ENCODE data around the gene ABHD17A.
"Not testable (repeated sequence)": the region's sequence is repeated elsewhere in the genome, so short reads cannot be mapped to it uniquely, and the experiment has no call there.

The ABHD17A gene

DNA sequence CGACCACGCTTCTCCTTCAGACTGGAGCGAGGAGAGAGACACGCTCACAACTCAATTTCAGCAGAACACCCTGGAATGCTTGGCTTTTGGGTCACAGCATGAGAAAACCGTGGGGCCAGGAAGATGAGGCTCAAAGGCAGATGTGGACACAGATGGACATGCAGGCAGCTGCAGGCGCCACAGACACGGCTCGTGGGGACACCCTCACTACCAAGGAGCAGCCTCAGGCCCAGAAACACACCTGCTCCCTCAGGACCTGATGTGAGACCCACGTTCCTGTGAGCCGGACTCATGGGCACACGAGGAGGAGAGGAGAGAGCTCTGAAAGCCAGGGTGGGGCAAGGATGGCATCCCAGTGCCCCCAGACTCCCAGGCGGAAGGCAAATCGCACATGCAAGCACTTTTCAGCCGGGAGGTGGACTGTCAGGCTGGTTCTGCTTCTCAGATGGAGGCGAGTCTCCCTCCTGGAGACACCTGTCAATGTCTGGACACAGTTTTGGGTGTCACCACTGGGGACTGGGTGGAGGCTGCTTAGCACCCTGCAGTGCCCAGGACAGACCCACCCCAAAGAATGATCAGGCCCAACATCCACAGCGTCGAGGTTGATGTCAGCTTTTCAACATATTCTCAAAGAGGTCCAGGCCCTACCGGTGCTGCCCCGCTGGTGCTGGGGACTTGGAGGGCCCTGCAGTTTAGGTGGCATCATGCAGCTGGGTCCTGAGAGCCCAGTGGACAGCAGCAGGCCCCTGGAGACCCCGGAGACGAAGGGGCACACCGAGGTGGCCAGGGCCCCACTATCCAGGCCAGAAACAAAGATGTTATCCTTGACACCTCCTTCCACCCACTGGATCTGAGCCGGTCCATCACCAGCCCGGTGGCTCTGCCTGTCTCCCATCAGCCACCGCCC, 2.3 kb downstream of the ABHD17A start:
- DNase-seq (ENCODE audit: extremely low read depth, low read depth) = no peak
- TF ChIP-seq, protein P1, sequence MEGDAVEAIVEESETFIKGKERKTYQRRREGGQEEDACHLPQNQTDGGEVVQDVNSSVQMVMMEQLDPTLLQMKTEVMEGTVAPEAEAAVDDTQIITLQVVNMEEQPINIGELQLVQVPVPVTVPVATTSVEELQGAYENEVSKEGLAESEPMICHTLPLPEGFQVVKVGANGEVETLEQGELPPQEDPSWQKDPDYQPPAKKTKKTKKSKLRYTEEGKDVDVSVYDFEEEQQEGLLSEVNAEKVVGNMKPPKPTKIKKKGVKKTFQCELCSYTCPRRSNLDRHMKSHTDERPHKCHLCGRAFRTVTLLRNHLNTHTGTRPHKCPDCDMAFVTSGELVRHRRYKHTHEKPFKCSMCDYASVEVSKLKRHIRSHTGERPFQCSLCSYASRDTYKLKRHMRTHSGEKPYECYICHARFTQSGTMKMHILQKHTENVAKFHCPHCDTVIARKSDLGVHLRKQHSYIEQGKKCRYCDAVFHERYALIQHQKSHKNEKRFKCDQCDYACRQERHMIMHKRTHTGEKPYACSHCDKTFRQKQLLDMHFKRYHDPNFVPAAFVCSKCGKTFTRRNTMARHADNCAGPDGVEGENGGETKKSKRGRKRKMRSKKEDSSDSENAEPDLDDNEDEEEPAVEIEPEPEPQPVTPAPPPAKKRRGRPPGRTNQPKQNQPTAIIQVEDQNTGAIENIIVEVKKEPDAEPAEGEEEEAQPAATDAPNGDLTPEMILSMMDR (IDR thresholded peaks at IDR 0.05; ENCODE audit: low read depth, low read length, missing control alignments) = no peak
- H3K4me3 ChIP-seq (replicated peaks; ENCODE audit: low read depth, low read length) = peak overlapping the region; percentile 88

DNA sequence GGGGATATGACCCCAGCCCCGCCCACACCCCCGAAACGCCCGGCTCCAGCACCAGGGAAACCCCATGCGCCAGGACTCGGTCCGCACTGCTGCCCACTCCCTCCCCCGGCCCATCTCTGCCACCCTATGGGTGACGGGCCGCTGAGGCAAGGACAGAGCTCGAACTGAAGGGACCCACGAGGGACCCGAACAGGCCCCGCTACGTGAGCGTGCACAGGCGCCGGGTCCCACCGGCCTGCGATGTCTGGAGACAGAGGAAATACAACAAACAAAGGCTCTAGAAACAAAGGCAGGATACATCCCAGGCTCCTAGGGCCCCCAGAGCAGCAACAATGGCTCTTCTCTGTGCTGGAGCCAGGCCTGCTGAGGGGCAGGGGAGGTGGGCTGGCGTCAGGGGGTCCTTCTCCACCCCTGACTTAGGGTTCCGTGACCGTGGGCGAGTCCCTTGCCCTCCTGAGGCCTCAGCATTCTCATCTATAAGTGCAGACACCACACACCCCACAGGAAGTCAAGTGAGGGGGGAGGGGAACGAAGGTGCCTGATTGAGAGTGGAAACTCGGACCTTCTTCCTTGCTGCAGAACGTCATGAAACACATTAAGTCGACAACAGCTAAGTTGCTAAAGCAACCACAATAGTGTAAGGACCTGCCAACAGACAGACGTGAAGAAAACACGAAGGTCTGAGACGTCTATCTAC, 3.1 kb downstream of the ABHD17A start:
- DNase-seq (ENCODE audit: extremely low read depth, low read depth) = no peak
- TF ChIP-seq, protein P1 (IDR thresholded peaks at IDR 0.05; ENCODE audit: low read depth, low read length, missing control alignments) = no peak
- no peak overlapping the region for H3K4me3 ChIP-seq (replicated peaks; ENCODE audit: low read depth, low read length)

DNA sequence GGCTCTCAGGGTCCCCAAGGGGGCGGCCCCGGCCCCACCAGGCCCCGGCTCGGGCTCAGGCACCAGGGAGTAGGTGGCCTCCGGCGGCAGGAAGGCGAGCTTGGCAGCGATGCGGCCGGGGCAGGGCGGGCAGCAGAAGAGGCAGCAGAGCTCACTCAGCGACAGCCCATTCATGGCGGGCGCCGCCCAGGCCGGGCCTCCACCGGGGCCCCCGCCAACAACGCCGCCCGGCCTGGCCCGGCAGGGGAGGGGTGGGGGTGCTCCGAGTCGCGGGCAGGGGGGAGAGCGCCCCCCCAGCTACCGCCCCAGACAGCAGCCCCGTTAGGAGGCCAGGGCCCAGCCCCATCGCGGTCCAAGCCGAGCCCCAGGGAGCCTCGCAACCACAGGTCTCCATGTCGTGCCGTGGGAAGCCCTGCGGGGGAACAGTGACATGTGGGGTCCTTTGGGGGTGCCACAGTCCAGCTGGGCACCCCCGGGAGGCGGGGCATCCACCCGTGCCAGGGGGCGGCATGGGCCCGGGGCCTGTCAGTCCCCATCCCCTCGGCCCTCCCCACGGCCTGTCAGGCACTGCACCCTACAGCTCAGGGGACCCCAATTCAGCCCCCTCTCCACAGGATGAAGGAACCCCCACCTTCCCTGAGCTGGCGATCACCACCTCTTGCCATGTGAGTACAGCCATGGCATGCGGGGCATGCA, 3.8 kb downstream of the ABHD17A start:
- not testable (repeated sequence) for H3K4me3 ChIP-seq (replicated peaks; ENCODE audit: low read depth, low read length); DNase-seq (ENCODE audit: extremely low read depth, low read depth)

DNA sequence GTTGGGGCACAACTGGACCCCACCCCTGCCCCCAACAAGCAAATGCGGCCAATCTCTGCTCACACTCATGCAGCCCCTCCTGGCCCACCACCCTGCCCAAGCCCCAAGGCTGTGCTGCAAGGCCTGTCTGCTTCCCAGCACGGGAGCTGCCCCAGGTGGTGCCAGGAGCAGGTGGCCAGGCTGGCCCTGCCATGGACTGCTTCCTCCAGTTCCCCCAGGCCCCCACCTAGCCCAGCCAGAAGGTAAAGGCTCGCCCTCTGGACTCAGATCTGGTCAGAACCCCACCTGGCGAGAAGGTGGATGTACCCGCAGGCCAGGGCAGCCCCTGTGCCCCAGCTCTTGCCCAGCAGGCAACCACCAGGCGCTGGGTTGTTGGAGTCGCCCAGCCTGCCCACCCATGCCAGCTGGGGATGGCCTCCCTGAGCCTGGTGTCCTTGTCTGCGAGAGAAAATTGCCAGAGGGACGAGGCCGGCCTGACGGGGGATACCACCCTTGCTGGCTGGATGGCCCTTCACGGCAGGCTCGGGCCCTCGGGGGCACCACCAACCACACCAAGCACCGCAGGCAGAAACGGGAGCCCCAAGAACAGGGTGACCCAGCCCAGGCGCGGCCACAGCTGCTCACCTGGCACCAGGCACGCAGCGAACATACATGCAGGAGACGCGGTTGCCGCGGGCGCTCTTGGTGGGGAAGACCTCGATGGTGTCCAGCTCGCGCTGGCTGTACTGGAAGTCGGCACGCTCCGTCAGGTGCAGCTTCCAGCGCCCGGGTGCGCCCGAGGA, 4.5 kb downstream of the ABHD17A start:
- H3K4me3 ChIP-seq (replicated peaks; ENCODE audit: low read depth, low read length) = no peak overlapping the region
- no peak for DNase-seq (ENCODE audit: extremely low read depth, low read depth)
- TF ChIP-seq, protein P1 (IDR thresholded peaks at IDR 0.05; ENCODE audit: low read depth, low read length, missing control alignments) = no peak

DNA sequence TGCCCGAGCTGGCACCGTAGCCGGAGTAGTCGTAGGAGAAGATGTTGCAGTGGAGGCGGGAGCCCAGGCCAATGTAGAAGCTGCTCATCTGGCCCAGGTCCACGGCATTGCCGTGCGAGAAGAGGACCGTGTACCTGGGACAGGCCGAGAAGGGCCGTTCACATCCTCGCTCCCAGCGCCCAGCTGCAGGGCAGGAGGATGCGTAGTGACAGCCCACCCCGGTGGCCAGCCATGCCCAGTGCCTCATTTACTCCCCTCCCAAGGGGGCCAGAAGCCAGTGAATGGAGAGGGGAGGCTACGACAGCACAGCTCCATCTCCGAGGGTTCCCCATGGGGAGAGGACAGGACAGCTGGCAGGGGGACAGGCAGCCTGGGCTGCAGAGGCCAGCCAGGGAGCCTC, 5.3 kb downstream of the ABHD17A start:
- H3K4me3 ChIP-seq (replicated peaks; ENCODE audit: low read depth, low read length); DNase-seq (ENCODE audit: extremely low read depth, low read depth): not testable (repeated sequence)

DNA sequence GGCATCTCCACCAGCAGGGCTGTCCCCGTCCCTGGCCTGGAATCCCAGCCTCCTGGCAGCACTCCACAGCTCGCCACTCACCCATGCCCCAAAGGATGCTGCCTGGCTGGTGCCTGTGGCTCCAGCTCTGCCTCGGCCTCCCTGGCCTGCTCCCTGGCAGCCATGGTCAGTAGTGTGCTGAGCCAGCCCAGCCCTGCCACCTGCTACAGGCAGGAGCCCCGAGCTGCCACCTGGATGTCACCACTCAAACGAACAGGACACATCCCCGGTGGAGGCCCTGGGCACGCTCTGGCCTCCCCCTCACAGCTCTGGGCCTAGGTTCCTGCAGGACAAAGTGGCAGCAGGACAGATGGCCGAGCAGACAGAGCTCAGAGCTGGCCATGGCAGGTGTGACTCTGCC, 6.7 kb downstream of the ABHD17A start:
- not testable (repeated sequence) for H3K4me3 ChIP-seq (replicated peaks; ENCODE audit: low read depth, low read length); DNase-seq (ENCODE audit: extremely low read depth, low read depth)

DNA sequence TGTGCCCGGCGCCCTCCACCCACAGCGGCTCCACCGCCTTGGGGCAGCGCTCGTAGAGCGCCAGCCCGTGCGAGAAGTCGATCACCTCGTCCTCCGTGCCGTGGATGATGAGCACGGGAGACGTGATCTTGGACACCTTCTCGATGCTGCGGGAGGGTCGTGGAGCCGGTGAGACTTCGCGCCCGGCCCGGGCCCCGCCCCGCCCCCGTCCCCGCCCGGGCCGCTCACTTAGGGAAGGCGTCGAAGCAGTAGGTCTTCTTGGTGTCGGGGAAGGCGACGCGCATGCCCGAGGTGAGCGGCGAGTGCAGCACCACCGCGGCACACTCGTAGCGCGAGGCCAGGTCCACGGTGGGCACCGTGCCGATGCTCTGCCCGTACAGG, 8.0 kb downstream of the ABHD17A start:
- not testable (repeated sequence) for DNase-seq (ENCODE audit: extremely low read depth, low read depth); H3K4me3 ChIP-seq (replicated peaks; ENCODE audit: low read depth, low read length)

DNA sequence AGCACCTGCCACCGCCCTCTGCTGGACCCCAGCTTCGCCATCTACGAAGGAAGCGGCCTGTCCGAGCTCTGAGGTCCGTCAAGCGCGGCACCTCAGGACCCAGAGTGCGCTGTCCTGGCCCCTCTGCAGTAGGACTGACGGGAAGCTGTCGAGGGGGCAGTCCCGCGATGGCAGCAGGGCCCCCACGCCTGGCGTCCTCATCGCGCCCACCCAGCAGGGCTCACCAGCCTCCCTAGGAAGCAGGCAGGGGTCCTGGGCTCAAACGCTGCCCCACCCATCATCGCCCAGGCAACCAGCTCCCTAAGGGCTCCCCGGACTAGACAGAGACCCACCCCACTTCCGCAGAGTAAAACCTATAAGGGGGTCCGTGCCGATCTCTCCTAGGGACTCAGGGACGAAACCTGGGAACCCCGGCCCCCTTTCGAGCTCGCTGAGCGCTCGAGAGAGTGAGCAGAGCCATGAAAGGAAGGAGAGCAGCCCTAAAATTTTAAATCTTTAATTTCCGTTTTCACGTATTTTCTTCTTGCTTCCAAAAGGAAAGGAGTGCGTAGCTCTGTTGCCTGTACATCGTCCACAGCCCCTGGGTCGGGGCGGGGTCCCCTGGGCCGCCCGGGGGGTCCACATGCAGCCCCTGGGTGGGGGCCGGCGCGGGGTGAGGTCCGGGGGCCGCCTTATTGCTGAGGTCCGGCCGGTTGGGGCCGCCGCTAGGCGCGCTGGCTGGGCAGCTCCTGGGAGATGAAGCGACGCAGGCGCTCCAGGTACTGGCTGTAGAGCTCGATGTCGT, 8.6 kb downstream of the ABHD17A start:
- not testable (repeated sequence) for DNase-seq (ENCODE audit: extremely low read depth, low read depth)
- peak overlapping the region; percentile 52 for H3K4me3 ChIP-seq (replicated peaks; ENCODE audit: low read depth, low read length)
- TF ChIP-seq, protein P1 (IDR thresholded peaks at IDR 0.05; ENCODE audit: low read depth, low read length, missing control alignments) = peak; percentile 20
